HepG2 (cell line): ENCODE measurements around the gene TBC1D16. TPM values are rescaled to one million over a fixed set of nuclear protein-coding genes. Genes with fewer than 3 reads are reported as not detected.

Experiments used
- ARID5B ChIP-seq: IDR thresholded peaks from 2 replicates; pipeline ENCODE4 v1.4.0; 2020; ENCODE audit warnings: mild to moderate bottlenecking, missing genetic modification reagents
- ATF1 ChIP-seq: IDR thresholded peaks from 2 replicates; pipeline ENCODE4 v1.6.1; 2016; ENCODE audit warnings: mild to moderate bottlenecking, control low read depth
- ATF4 ChIP-seq, 2 experiments: fragments of 450-650 bp in 1 of 2; sonication (generic) in 1 of 2; formaldehyde crosslinking; IDR thresholded peaks; 2 replicates each; pipeline versions ENCODE4 v1.5.0 to v1.8.0; 2020 to 2022; ENCODE audit warnings: mild to moderate bottlenecking in 1 of 2, missing genetic modification reagents in 1 of 2
- CCDC6 ChIP-seq: sonication (generic); formaldehyde crosslinking; IDR thresholded peaks from 2 replicates; pipeline ENCODE4 v1.8.1; 2022; ENCODE audit warnings: mild to moderate bottlenecking, missing genetic modification reagents, moderate library complexity
- CHD4 ChIP-seq: fragments of 200-600 bp; sonication (generic); IDR thresholded peaks from 2 replicates; pipeline ENCODE4 v1.7.0; 2017; ENCODE audit warnings: mild to moderate bottlenecking, low read length, borderline replicate concordance
- DMAP1 ChIP-seq: IDR thresholded peaks from 2 replicates; pipeline ENCODE4 v1.6.1; 2016
- DR1 ChIP-seq: sonication (generic); formaldehyde crosslinking; IDR thresholded peaks from 2 replicates; pipeline ENCODE4 v1.8.0; 2021; ENCODE audit warnings: mild to moderate bottlenecking, missing genetic modification reagents, inconsistent platforms
- HDAC2 ChIP-seq: sonication (generic); formaldehyde crosslinking; IDR thresholded peaks from 2 replicates; pipeline ENCODE4 v1.4.0; 2020; ENCODE audit warnings: missing genetic modification reagents
- KAT7 ChIP-seq: IDR thresholded peaks from 2 replicates; pipeline ENCODE4 v1.6.1; 2018; ENCODE audit warnings: borderline replicate concordance, missing compliant biosample characterization
- MED1 ChIP-seq: sonication (generic); formaldehyde crosslinking; IDR thresholded peaks from 2 replicates; pipeline ENCODE4 v1.4.0; 2020; ENCODE audit warnings: missing genetic modification reagents
- MIER2 ChIP-seq: IDR thresholded peaks from 2 replicates; pipeline ENCODE4 v1.6.1; 2016; ENCODE audit warnings: missing biosample characterization, missing genetic modification reagents
- NFAT5 ChIP-seq: sonication (generic); formaldehyde crosslinking; IDR thresholded peaks from 2 replicates; pipeline ENCODE4 v1.4.0; 2020; ENCODE audit warnings: missing genetic modification reagents
- ZBTB8A ChIP-seq: sonication (generic); formaldehyde crosslinking; IDR thresholded peaks from 2 replicates; pipeline ENCODE4 v1.4.0; 2020; ENCODE audit warnings: mild to moderate bottlenecking, low read depth, missing genetic modification reagents, borderline replicate concordance
- ZFP36 ChIP-seq: fragments of 150-350 bp; IDR thresholded peaks from 2 replicates; pipeline ENCODE4 v1.6.1; 2018; ENCODE audit warnings: borderline replicate concordance, low read length, low read depth; ENCODE audit not compliant: partially characterized antibody
- ZNF143 ChIP-seq: sonication (generic); formaldehyde crosslinking; IDR thresholded peaks from 2 replicates; pipeline ENCODE4 v1.4.0; 2020; ENCODE audit warnings: missing genetic modification reagents
- ZNF354B ChIP-seq: sonication (generic); formaldehyde crosslinking; IDR thresholded peaks from 2 replicates; pipeline ENCODE4 v1.8.0; 2022; ENCODE audit warnings: mild to moderate bottlenecking, missing genetic modification reagents
- ZNF530 ChIP-seq: sonication (generic); formaldehyde crosslinking; IDR thresholded peaks from 2 replicates; pipeline ENCODE4 v1.5.0; 2020; ENCODE audit warnings: low read depth, mild to moderate bottlenecking, missing genetic modification reagents
- ZNF549 ChIP-seq: sonication (generic); formaldehyde crosslinking; IDR thresholded peaks from 2 replicates; pipeline ENCODE4 v1.5.0; 2020; ENCODE audit warnings: missing genetic modification reagents
- ZNF577 ChIP-seq: sonication (generic); formaldehyde crosslinking; IDR thresholded peaks from 2 replicates; pipeline ENCODE4 v1.4.0; 2020; ENCODE audit warnings: mild to moderate bottlenecking, low read depth, missing genetic modification reagents, borderline replicate concordance
- ZNF589 ChIP-seq: sonication (generic); formaldehyde crosslinking; conservative IDR thresholded peaks from 2 replicates; pipeline ENCODE4 v1.8.0; 2022; ENCODE audit warnings: mild to moderate bottlenecking, moderate library complexity, missing genetic modification reagents
- ZNF724P ChIP-seq: sonication (generic); formaldehyde crosslinking; IDR thresholded peaks from 2 replicates; pipeline ENCODE4 v1.8.0; 2022; ENCODE audit warnings: missing genetic modification reagents, borderline replicate concordance
- polyA plus RNA-seq, 8 experiments: library from polyadenylated mRNA; depleted of rRNA in 3 of 8; stranded (reverse) in 7 of 8; unstranded in 1 of 8; fragments of >200 nt; fragmentation: Illumina TruSeq in 4 of 8; extraction: Trizol in 4 of 8; gene quantifications; 2 replicates each; pipeline versions ENCODE4 v1.2.1 to v1.2.3, GENCODE V29; 2011 to 2016; ENCODE audit warnings: low read depth in 4 of 8, missing spikeins in 1 of 8, mixed read lengths in 1 of 8; ENCODE audit not compliant: insufficient read depth in 1 of 8
- total RNA-seq, 5 experiments: library from RNA; depleted of rRNA; stranded (reverse); fragments of >200 nt; fragmentation: Illumina TruSeq; extraction: Trizol; gene quantifications; 2 replicates each; pipeline ENCODE4 v1.2.3, GENCODE V29; 2016; ENCODE audit warnings: low read depth in 1 of 5

The TBC1D16 gene
- total and polyA plus RNA-seq, 2 of the 13 experiments (the other 11 are each of a cell fraction or from before 2014, with no cell fraction given): 14.9 to 24.9 TPM

GRCh38 chr17:80071116-80071841, 35.6 kb upstream of the TBC1D16 start (continued):
- TF ChIP-seq NFAT5 (no peak; the same call in 1 of the 2 replicates), ZNF549 (CRISPR knock-in tag) (no peak), CHD4 (no peak), ZNF589 (CRISPR knock-in tag) (no peak), MIER2 (CRISPR knock-in tag) (0 out of 2 replicates have a peak, but pooled peaks have one; percentile 16), MED1 (CRISPR knock-in tag) (peak; percentile 28; the same call in 1 of the 2 replicates), ZNF143 (0 out of 2 replicates have a peak, but pooled peaks have one; percentile 29), DMAP1 (CRISPR knock-in tag) (peak; percentile 52; the same call in 1 of the 2 replicates), ATF1 (CRISPR knock-in tag) (no peak), ATF4 (CRISPR knock-in tag; IDR thresholded peaks at IDR 0.05) (no peak), ZNF354B (CRISPR knock-in tag) (no peak), DR1 (no peak; the same call in 1 of the 2 replicates), ZNF577 (no peak), ZNF530 (CRISPR knock-in tag) (no peak), ARID5B (peak; percentile 27; the same call in 1 of the 2 replicates), ZNF724P (CRISPR knock-in tag) (no peak), ZFP36 (no peak), KAT7 (CRISPR knock-in tag) (no peak), HDAC2 (CRISPR knock-in tag) (0 out of 2 replicates have a peak, but pooled peaks have one; percentile 12), ZBTB8A (CRISPR knock-in tag) (peak; percentile 35; the same call in 1 of the 2 replicates), CCDC6 (CRISPR knock-in tag) (no peak)
